H1 (cell line): ENCODE data around the gene RAB11A. TPM values are rescaled to one million over a fixed set of nuclear protein-coding genes. Genes with fewer than 3 reads are reported as not detected.
A peak's percentile ranks its signal among the peaks of the same experiment; 100 is the strongest.

Experiments
- CTCF ChIA-PET: fragments of 300-600 bp; sonication (Branson Sonifier 250); formaldehyde crosslinking; loops from one replicate; lab custom pipeline; 2021; ENCODE audit not compliant: partially characterized antibody; lab: Charles Lee
- POLR2A ChIA-PET: fragments of 300-600 bp; sonication (Branson Sonifier 250); formaldehyde crosslinking; loops from one replicate; lab custom pipeline; 2021; ENCODE audit warnings: inconsistent platforms; ENCODE audit not compliant: partially characterized antibody; lab: Charles Lee
- DNase-seq, 2 experiments: peaks; one replicate each; pipeline versions ENCODE4 v3.0.0 to v3.0.0-alpha.2; 2010 to 2022; ENCODE audit warnings: low spot score in 2 of 2, low read depth in 1 of 2, mixed read lengths in 1 of 2
- FAIRE-seq: peaks from 2 replicates; lab custom pipeline; 2011; peaks lifted over from hg19 to GRCh38; lab: Jason Lieb, UNC
- H2AFZ ChIP-seq: 2 replicates; pipeline ENCODE4 v1.8.1; 2012; ENCODE audit warnings: low read length, inconsistent platforms
- H2AK5ac ChIP-seq: 2 replicates; pipeline ENCODE4 v1.6.1; 2013; ENCODE audit warnings: low read depth, low read length
- H2BK120ac ChIP-seq: replicated peaks from 2 replicates; pipeline ENCODE3; 2013; ENCODE audit warnings: low read depth, low read length, inconsistent platforms
- H2BK12ac ChIP-seq: 2 replicates; pipeline ENCODE4 v1.6.1; 2013; ENCODE audit warnings: low read depth, low read length
- H2BK15ac ChIP-seq: 2 replicates; pipeline ENCODE4 v1.6.1; 2013; ENCODE audit warnings: low read length
- H2BK20ac ChIP-seq: 2 replicates; pipeline ENCODE4 v1.6.1; 2013; ENCODE audit warnings: low read length
- H2BK5ac ChIP-seq: 2 replicates; pipeline ENCODE4 v1.6.1; 2013; ENCODE audit warnings: low read depth, low read length
- H3K14ac ChIP-seq: 2 replicates; pipeline ENCODE4 v1.6.1; 2013; ENCODE audit warnings: inconsistent platforms; ENCODE audit not compliant: insufficient read length
- H3K18ac ChIP-seq: 2 replicates; pipeline ENCODE4 v1.6.1; 2013; ENCODE audit warnings: low read length; ENCODE audit errors: extremely low read depth
- H3K23ac ChIP-seq: 2 replicates; pipeline ENCODE4 v1.6.1; 2013; ENCODE audit warnings: inconsistent platforms; ENCODE audit not compliant: insufficient read length
- H3K23me2 ChIP-seq: 2 replicates; pipeline ENCODE4 v1.6.1; 2013; ENCODE audit warnings: low read depth, low read length
- H3K27ac ChIP-seq: 2 replicates; pipeline ENCODE4 v1.6.1; 2011; ENCODE audit warnings: low read depth, low read length, inconsistent platforms
- H3K27me3 ChIP-seq, 4 experiments: replicated peaks in 1 of 4; 1 replicate in 1 of 4; 2 replicates in 3 of 4; pipeline versions ENCODE4 v1.6.1 to v1.8.1; 2011 to 2013; ENCODE audit warnings: low read length in 3 of 4, mild to moderate bottlenecking in 3 of 4, inconsistent platforms in 2 of 4, mixed read lengths in 2 of 4, moderate library complexity in 1 of 4; ENCODE audit not compliant: control insufficient read depth in 3 of 4, insufficient read depth in 3 of 4; ENCODE audit errors: extremely low read depth in 1 of 4
- H3K36me3 ChIP-seq, 4 experiments: 2 replicates each; pipeline versions ENCODE4 v1.6.1 to v1.8.1; 2011 to 2013; ENCODE audit warnings: mild to moderate bottlenecking in 4 of 4, low read length in 3 of 4, moderate library complexity in 2 of 4, control low read depth in 1 of 4, inconsistent platforms in 1 of 4; ENCODE audit not compliant: insufficient read depth in 4 of 4, control insufficient read depth in 2 of 4
- H3K4ac ChIP-seq: replicated peaks from 2 replicates; pipeline ENCODE3; 2013; ENCODE audit warnings: low read length, low read depth, mixed read lengths, inconsistent platforms; ENCODE audit not compliant: insufficient read length
- H3K4me1 ChIP-seq, 4 experiments: replicated peaks in 1 of 4; 1 replicate in 1 of 4; 2 replicates in 3 of 4; pipeline versions ENCODE4 v1.6.1 to v1.8.1; 2011 to 2013; ENCODE audit warnings: low read length in 3 of 4, inconsistent platforms in 2 of 4, mixed read lengths in 1 of 4; ENCODE audit not compliant: insufficient read depth in 4 of 4, control insufficient read depth in 3 of 4
- H3K4me2 ChIP-seq, 2 experiments: 2 replicates each; pipeline versions ENCODE4 v1.6.1 to v1.8.1; 2011 to 2013; ENCODE audit warnings: low read depth in 2 of 2, low read length in 2 of 2, control low read depth in 1 of 2, inconsistent platforms in 1 of 2, mild to moderate bottlenecking in 1 of 2; ENCODE audit not compliant: insufficient read depth in 1 of 2
- H3K4me3 ChIP-seq, 4 experiments: fragments of 200-600, 300-600 bp in 1 of 4; sonication (generic), shearing (Covaris generic), sonication (Bioruptor Twin) in 1 of 4; 2 replicates each; pipeline versions ENCODE4 v1.5.1 to v1.8.1; 2011 to 2016; ENCODE audit warnings: low read length in 4 of 4, low read depth in 3 of 4, control low read depth in 2 of 4, inconsistent platforms in 2 of 4, mild to moderate bottlenecking in 2 of 4, mixed read lengths in 1 of 4, moderate library complexity in 1 of 4; ENCODE audit not compliant: insufficient read depth in 2 of 4; ENCODE audit errors: extremely low read depth in 1 of 4
- H3K56ac ChIP-seq: replicated peaks from 2 replicates; pipeline ENCODE3; 2013; ENCODE audit warnings: low read depth, mild to moderate bottlenecking, mixed read lengths, low read length, inconsistent platforms; ENCODE audit not compliant: insufficient read length
- H3K79me1 ChIP-seq: 2 replicates; pipeline ENCODE4 v1.6.1; 2013; ENCODE audit warnings: low read depth, low read length, control low read depth
- H3K79me2 ChIP-seq, 2 experiments: 2 replicates each; pipeline versions ENCODE4 v1.6.1 to v1.8.1; 2012 to 2013; ENCODE audit warnings: low read length in 2 of 2, mild to moderate bottlenecking in 2 of 2, inconsistent platforms in 1 of 2; ENCODE audit not compliant: insufficient read depth in 2 of 2, control insufficient read depth in 1 of 2
- H3K9ac ChIP-seq, 4 experiments: replicated peaks in 1 of 4; 1 replicate in 1 of 4; 2 replicates in 3 of 4; pipeline versions ENCODE4 v1.6.1 to v1.8.1; 2011 to 2013; ENCODE audit warnings: low read depth in 3 of 4, low read length in 3 of 4, control low read depth in 2 of 4, mild to moderate bottlenecking in 2 of 4, moderate library complexity in 2 of 4, inconsistent platforms in 1 of 4; ENCODE audit errors: extremely low read depth in 1 of 4
- H3K9me3 ChIP-seq, 2 experiments: 2 replicates each; pipeline versions ENCODE4 v1.6.1 to v1.8.1; 2012 to 2013; ENCODE audit warnings: mild to moderate bottlenecking in 2 of 2, moderate library complexity in 2 of 2, control low read depth in 1 of 2, inconsistent platforms in 1 of 2, low read depth in 1 of 2, low read length in 1 of 2, mixed read lengths in 1 of 2; ENCODE audit not compliant: insufficient read depth in 2 of 2
- H4K20me1 ChIP-seq, 2 experiments: replicated peaks in 1 of 2; 2 replicates each; pipeline versions ENCODE3 to v1.8.1; 2011 to 2013; ENCODE audit warnings: inconsistent platforms in 2 of 2, low read length in 2 of 2, mild to moderate bottlenecking in 1 of 2; ENCODE audit not compliant: insufficient read depth in 2 of 2, control insufficient read depth in 1 of 2
- H4K5ac ChIP-seq: 2 replicates; pipeline ENCODE4 v1.6.1; 2013; ENCODE audit warnings: low read length, low read depth, mixed read lengths, inconsistent platforms; ENCODE audit not compliant: insufficient read length
- H4K8ac ChIP-seq: 2 replicates; pipeline ENCODE4 v1.8.0; 2013; ENCODE audit warnings: mild to moderate bottlenecking, moderate library complexity, low read length, inconsistent platforms; ENCODE audit not compliant: insufficient read depth; ENCODE audit errors: extremely low read depth
- H4K91ac ChIP-seq: replicated peaks from 2 replicates; pipeline ENCODE3; 2013; ENCODE audit warnings: low read length, mixed read lengths, inconsistent platforms; ENCODE audit not compliant: insufficient read length
- BRCA1 ChIP-seq: IDR thresholded peaks from 2 replicates; pipeline ENCODE4 v1.6.1; 2012; ENCODE audit warnings: low read depth, low read length, improper control_type of control experiment
- CBX5 ChIP-seq: fragments of 300-800, 300-1000 bp; sonication (generic); IDR thresholded peaks from 2 replicates; pipeline ENCODE4 v1.7.1; 2016; ENCODE audit warnings: antibody characterized with exemption, low read length, low read depth
- CREB1 ChIP-seq: IDR thresholded peaks from 2 replicates; pipeline ENCODE4 v1.6.1; 2012; ENCODE audit warnings: inconsistent platforms
- CTBP2 ChIP-seq: IDR thresholded peaks from 2 replicates; pipeline ENCODE4 v1.7.0; 2011; ENCODE audit warnings: borderline replicate concordance, mild to moderate bottlenecking, moderate library complexity, mixed read lengths, low read length; ENCODE audit not compliant: insufficient read depth, insufficient read length
- HDAC6 ChIP-seq: IDR thresholded peaks from one replicate; pipeline ENCODE4 v1.7.1; 2012; ENCODE audit warnings: low read depth, mild to moderate bottlenecking, inconsistent platforms, low read length, moderate library complexity
- JUND ChIP-seq: IDR thresholded peaks from 2 replicates; pipeline ENCODE4 v1.6.1; 2011; ENCODE audit warnings: mild to moderate bottlenecking, improper control_type of control experiment, low read length
- KDM1A ChIP-seq: fragments of 200-600, 300-600 bp; sonication (generic); IDR thresholded peaks from 2 replicates; pipeline ENCODE4 v1.7.1; 2016; ENCODE audit warnings: mild to moderate bottlenecking, low read length, borderline replicate concordance
- RXRA ChIP-seq: IDR thresholded peaks from 2 replicates; pipeline ENCODE4 v1.6.1; 2011; ENCODE audit warnings: low read depth, mild to moderate bottlenecking, low read length, moderate library complexity; ENCODE audit not compliant: insufficient read depth
- SIRT6 ChIP-seq: IDR thresholded peaks from one replicate; pipeline ENCODE4 v1.7.1; 2012; ENCODE audit warnings: low read length, inconsistent platforms
- SIX5 ChIP-seq: IDR thresholded peaks from 2 replicates; pipeline ENCODE4 v1.6.1; 2011; ENCODE audit warnings: mild to moderate bottlenecking, low read depth, low read length
- SRF ChIP-seq: IDR thresholded peaks from 2 replicates; pipeline ENCODE4 v1.6.1; 2011; ENCODE audit warnings: mild to moderate bottlenecking, low read depth, low read length, moderate library complexity
- TAF1 ChIP-seq: IDR thresholded peaks from 2 replicates; pipeline ENCODE4 v1.6.1; 2011; ENCODE audit warnings: mild to moderate bottlenecking, low read depth, low read length
- TBP ChIP-seq: IDR thresholded peaks from 2 replicates; pipeline ENCODE4 v1.6.1; 2011; ENCODE audit warnings: low read depth, low read length, improper control_type of control experiment
- TEAD4 ChIP-seq: IDR thresholded peaks from 2 replicates; pipeline ENCODE4 v1.6.1; 2012; ENCODE audit warnings: low read depth, low read length, inconsistent platforms, mixed read lengths
- WGBS, 2 experiments: shearing (Covaris generic) in 1 of 2; methylation state at CpG; one replicate each; pipeline versions ENCODE4 v1.1.6 to v1.1.7; 2013 to 2015; ENCODE audit warnings: low lambda C conversion rate in 2 of 2, mixed read lengths in 2 of 2, inconsistent platforms in 1 of 2, low coverage in 1 of 2, missing lambda C conversion rate in 1 of 2; ENCODE audit not compliant: insufficient replicate concordance in 2 of 2, insufficient coverage in 1 of 2, insufficient read length in 1 of 2; ENCODE audit errors: extremely low coverage in 1 of 2, missing lambda C conversion rate in 1 of 2; 5-methylcytosine and 5-hydroxymethylcytosine counted together
- polyA plus RNA-seq, 7 experiments: library from polyadenylated mRNA; depleted of rRNA in 3 of 7; stranded (reverse) in 5 of 7; unstranded in 2 of 7; fragments of >200 nt in 5 of 7; fragments of 200-250 nt in 2 of 7; gene quantifications; 1 replicate in 5 of 7; 2 replicates in 1 of 7; 4 replicates in 1 of 7; pipeline versions ENCODE4 v1.2.1 to v1.2.3, GENCODE V29; 2011 to 2013; ENCODE audit warnings: missing spikeins in 2 of 7, mixed read lengths in 2 of 7
- total RNA-seq: library from RNA; stranded (reverse); fragmentation: NEBNext Ultra II Directional; extraction: Animal tissue kit (Norgen Biotek cat#: 25700); gene quantifications from 2 replicates; pipeline ENCODE4 v1.2.1, GENCODE V29; 2021
- TF ChIP-seq, protein P1 (sequence below): IDR thresholded peaks from 2 replicates; pipeline ENCODE4 v1.6.1; 2012; ENCODE audit warnings: inconsistent platforms

Gene RAB11A
- total and polyA plus RNA-seq, 2 of the 8 experiments (the other 6 are each of a cell fraction or from before 2014, with no cell fraction given) = 211 to 254 TPM

DNA sequence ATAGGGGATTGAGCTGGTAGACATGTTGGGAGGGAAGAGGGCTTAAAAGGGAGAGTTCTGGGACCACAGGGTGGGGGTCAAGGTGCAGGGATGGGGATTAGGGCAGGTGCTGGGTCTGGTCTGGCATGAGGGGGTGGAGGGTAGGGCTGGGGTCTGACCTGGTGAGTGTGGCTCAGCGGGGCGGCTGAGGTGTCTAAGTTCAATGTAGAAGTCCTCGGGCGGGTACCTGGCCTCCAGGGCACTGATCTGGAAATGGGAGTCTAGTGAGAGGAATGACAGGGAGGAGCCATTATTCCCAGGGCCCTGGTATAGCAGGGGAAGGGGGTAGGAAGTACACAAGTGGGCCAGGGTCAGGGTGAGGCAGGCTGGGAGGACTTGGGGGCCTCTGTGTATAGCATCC, 39.6 kb downstream of the RAB11A start:
- no peak for TF ChIP-seq JUND
- no peak for TF ChIP-seq TAF1
- no peak for TF ChIP-seq CREB1
- TF ChIP-seq RXRA = no peak
- no peak for TF ChIP-seq SRF
- TF ChIP-seq, protein P1, sequence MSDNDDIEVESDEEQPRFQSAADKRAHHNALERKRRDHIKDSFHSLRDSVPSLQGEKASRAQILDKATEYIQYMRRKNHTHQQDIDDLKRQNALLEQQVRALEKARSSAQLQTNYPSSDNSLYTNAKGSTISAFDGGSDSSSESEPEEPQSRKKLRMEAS = no peak
- TF ChIP-seq TEAD4 = no peak
- no peak for TF ChIP-seq SIX5
- TF ChIP-seq HDAC6 = no peak
- TF ChIP-seq CTBP2 = no peak
- no peak for TF ChIP-seq TBP
- no peak for TF ChIP-seq CBX5
- no peak for TF ChIP-seq KDM1A
- TF ChIP-seq SIRT6 = no peak
- no peak for TF ChIP-seq BRCA1
- Histone ChIP-seq H2BK12ac (no peak overlapping the region), H3K4me3 (no peak overlapping the region), H3K23me2 (no peaks in the 10 kb centered on the region), H3K79me1 (no peaks in the 10 kb centered on the region; the same call in 1 of the 2 replicates), H4K8ac (no peak overlapping the region), H4K91ac (no peak overlapping the region), H3K36me3 (peaks cover 0 to 19% (median 4%) of the 10 kb centered on the region in 4 experiments; a peak in 6 of 8 replicates), H3K18ac (no peak overlapping the region), H3K79me2 (no peaks in the 10 kb centered on the region), H3K4ac (no peak overlapping the region), H3K27ac (no peak overlapping the region), H2BK120ac (no peak overlapping the region), H3K56ac (no peak overlapping the region), H3K27me3 (no peaks in the 10 kb centered on the region), H3K23ac (no peak overlapping the region), H2AFZ (no peak overlapping the region), H4K5ac (no peak overlapping the region), H3K14ac (no peak overlapping the region), H2AK5ac (no peak overlapping the region), H3K4me1 (peaks cover 0 to 5% (median 3%) of the 10 kb centered on the region in 4 experiments; a peak in 4 of 7 replicates), H2BK15ac (no peak overlapping the region), H4K20me1 (peaks cover 4 to 5% of the 10 kb centered on the region in 2 experiments), H3K9me3 (no peaks in the 10 kb centered on the region), H2BK20ac (no peak overlapping the region), H3K9ac (no peak overlapping the region), H2BK5ac (no peak overlapping the region), H3K4me2 (no peak overlapping the region)
- ChIA-PET CTCF (interaction anchor here (0.6 to 0.9 kb wide), 2 partner anchors 39 to 70 kb away, joined by 3 read pairs; partner anchors contain the start of gene RAB11A), POLR2A (no interaction called here)
- WGBS, 2 experiments = 95% methylated on average over 4 of the region's 4 CpGs; no CpG with 5 or more reads in 1 of the 2 experiments
- FAIRE-seq = no peak
- peak in 1 of 2 experiments; percentile 28 for DNase-seq
